Activated CD8-positive, alpha-beta memory T cell treated with anti-CD3 and anti-CD28 coated beads, Interleukin-2, amount 50 U/mL, for 1 hour (primary cell): ENCODE measurements around the gene CKMT2.
A peak's percentile ranks its signal among the peaks of the same experiment; 100 is the strongest.
"Not testable (repeated sequence)": the region's sequence is repeated elsewhere in the genome, so short reads cannot be mapped to it uniquely, and the experiment has no call there.

Source experiments
- DNase-seq: peaks from one replicate; pipeline ENCODE4 v3.0.0-alpha.2; 2020; ENCODE audit errors: extremely low read depth

CKMT2 gene

GRCh38 chr5:81251922-81252321, 18.8 kb downstream of the CKMT2 start:
- no peak for DNase-seq

- DNase-seq = no peak
Observed at GRCh38 chr5:81252904-81253303, 19.8 kb downstream of the CKMT2 start.

- DNase-seq = no peak
Observed at GRCh38 chr5:81253875-81254274, 20.8 kb downstream of the CKMT2 start.

DNA sequence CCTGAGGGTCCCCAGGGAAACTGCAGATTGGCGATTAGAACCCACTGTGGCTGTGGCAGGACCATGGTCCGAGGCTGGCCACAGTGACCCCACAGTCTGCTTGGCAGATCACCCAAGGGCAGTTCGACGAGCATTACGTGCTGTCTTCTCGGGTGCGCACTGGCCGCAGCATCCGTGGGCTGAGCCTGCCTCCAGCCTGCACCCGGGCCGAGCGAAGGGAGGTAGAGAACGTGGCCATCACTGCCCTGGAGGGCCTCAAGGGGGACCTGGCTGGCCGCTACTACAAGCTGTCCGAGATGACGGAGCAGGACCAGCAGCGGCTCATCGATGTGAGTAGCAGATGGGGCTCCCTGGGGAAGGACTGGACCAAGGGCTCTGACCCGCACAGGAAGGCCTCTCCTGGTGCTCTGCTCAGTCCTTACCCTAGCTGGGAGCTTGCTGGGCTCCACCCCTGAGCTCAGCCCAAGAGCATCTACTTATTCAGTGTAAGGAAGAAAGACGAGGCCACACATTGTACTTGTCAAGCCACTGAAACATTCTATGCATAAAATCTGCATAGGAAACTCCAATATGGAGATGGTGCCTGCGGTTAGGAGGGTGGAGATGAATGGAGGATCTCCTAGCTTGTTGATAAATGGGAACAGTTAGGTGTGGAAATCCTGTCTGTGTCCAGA, 21.9 kb downstream of the CKMT2 start:
- DNase-seq = no peak

GRCh38 chr5:81256766-81257165, 23.6 kb downstream of the CKMT2 start:
- no peak for DNase-seq

- DNase-seq = not testable (repeated sequence)
Observed at GRCh38 chr5:81262796-81263195, 29.7 kb downstream of the CKMT2 start.

DNA sequence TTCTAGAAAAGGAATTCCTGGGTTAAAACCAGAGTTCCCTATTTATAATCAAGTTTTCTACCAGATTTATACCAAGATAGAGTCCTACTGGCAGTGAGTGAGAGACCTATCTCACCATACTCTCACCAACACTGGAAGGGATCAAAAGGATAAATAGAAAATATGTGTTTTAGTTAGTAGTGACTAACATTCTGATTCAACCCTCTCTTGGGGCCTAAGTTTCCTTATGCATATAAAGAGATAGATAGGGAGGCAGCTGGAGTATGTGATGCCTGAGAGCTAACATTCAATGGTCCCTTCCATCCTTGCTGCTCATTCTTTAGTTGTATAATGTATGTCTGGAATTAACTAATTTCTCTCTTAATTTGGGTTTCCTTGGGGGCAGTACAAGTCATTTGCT, 32.0 kb downstream of the CKMT2 start:
- DNase-seq = no peak

GRCh38 chr5:81268521-81269196, 35.5 kb downstream of the CKMT2 start:
- no peak for DNase-seq

- DNase-seq = no peak
Observed at GRCh38 chr5:81269751-81270393, 36.8 kb downstream of the CKMT2 start.

GRCh38 chr5:81270394-81271027, 37.4 kb downstream of the CKMT2 start:
- not testable (repeated sequence) for DNase-seq

- no peak for DNase-seq
Observed at GRCh38 chr5:81283976-81284375, 50.9 kb downstream of the CKMT2 start.

DNA sequence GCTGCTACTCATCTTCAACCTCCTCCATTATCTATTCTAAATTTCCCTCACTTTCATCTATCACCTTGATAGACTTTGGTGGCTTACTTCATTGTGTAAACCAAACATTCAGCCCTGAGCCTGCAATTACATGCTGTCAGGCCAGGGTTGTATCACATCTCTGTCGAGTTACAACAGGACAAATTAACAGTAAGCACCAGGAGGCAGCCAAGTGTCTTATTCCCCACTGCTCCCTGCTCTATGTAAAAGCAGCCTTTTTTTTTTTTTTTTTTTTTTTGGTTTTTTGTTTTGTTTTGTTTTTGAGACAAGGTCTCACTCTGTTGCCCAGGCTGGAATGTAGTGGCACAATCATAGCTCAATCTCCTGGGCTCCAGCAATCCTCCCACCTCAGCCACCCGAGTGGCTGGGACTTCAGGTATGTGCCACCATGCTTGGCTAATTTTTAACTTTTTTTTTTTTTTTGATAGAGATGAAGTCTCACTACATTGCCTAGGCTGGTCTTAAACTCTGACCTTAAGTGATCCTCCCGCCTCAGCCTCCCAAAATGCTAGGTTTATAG, 53.0 kb downstream of the CKMT2 start:
- no peak for DNase-seq

DNA sequence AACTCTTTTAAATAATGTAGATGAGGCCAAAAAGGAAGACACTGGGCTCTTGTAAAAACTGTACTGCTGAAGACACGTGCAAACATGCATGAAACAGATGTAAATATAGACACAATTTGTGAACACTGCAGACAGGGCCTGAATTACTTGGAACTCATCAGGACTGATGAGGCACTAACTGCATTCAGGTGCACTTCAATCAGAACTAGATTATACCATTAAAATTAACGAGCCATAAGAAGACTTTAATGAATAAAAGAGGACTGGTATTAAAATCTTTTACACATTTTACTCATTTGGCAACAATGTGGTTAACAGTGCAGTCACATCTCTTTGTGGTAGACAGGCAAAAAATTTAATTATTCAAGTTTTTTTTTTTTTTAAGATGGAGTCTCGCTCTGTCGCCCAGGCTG, 54.9 kb downstream of the CKMT2 start:
- no peak for DNase-seq

DNA sequence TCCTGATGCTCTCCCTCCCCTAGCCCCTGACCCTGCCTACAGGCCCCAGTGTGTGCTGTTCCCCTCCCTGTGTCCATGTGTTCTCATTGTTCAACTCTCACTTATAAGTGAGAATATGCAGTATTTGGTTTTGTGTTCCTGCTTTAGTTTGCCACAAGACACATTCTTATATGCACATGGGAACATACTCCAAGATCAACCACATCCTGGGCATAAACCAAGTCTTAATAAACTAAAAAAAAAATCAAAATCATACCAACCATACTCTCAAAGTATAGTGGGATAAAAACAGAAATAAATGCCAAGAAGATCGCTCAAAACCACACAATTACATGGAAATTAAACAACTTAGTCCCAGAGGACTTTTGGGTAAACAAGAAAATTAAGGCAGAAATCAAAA, 57.0 kb downstream of the CKMT2 start:
- DNase-seq = no peak

DNA sequence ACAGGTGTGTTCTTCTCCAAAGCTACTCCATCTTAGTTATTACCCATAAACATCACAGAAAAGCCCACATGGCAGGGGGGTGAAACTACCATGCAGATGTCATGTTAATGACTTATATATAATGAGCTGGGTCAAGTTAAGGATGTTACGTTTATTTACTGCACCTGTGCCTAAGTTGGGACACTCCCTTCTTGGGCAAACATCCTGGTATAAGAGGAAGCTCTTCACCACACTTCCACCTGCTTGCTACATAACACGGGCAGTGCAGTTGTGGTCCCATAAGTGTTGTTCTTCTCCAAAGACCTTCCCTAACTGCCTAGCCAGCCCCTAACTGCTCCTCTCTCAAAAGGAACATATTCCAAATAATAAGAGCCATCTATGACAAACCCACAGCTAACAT, 59.0 kb downstream of the CKMT2 start:
- DNase-seq = no peak

DNA sequence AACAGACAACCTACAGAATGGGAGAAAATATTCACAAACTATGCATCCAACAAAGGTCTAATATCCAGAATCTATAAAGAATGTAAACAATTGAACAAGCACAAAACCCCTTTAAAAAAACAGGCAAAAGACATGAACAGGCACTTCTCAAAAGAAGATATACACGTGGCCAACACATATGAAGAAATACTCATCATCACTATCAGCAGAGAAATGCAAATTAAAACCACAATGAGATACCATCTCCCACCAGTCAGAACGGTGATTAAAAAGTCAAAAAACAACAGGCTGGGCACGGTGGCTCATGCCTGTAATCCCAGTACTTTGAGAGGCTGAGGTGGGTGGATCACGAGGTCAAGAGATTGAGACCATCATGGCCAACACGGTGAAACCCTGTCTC, 60.9 kb downstream of the CKMT2 start:
- not testable (repeated sequence) for DNase-seq

DNA sequence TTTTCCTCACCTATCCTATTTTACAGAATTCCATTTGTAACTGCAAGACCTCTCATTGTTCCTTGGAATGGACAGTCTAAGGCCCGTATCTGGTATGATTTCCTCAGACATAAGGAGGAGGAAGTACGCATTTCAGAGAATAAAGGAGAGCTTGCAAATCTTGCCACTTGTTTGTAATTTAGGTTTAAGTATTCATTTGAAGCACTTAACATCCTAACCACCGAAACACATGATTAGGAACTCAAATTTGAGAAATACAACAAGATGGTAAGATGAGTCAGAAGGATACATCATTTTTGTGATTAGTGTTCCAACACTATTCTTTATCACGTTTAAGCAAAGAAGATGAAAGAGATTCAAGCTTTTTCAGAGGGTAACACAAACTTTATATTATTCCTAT, 64.4 kb downstream of the CKMT2 start:
- no peak for DNase-seq

GRCh38 chr5:81300921-81301270, 67.8 kb downstream of the CKMT2 start:
- DNase-seq = no peak

DNA sequence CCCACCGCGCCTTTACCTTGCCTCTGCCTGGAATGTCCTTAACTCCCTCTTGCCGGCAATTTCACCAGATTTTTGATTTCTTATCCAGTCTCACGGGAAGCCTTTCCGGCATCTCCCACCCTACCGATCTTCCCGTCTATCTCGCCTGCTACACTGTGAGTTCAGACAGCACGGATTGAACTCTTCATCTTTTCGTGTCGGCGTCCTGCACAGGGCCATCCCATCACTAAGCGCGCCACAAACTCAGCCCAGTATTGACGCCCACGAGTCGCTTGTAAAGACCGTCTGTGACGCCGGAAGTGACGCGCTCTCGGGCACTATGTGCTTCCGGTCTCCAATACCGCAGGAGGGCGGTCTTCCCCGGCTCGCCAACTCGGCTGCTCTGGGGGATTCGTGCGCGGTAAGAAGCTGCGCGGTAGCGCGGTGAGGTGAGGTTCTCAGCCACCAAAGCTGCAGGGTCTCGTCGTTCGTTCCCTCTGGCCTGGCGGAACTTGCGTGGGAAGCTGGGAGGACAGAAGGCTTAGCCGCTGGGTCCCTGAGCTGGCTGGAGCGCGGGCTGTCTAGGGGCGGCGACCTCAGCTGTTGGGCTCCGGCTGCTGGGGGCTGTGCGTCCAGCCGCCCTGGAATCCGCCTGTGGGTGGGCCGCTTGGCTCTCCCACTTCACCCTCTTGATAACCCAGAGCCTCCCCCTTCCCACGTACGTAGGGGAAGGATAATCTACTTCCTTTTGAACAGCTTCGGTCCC, 68.3 kb downstream of the CKMT2 start, which contains the start of gene ZCCHC9:
Gene ZCCHC9, plus strand, starts transcription at position 317 of the 745 bp plus-strand sequence. CDS start 3,171 bp downstream, outside the sequence.
- DNase-seq = peak; percentile 81

DNA sequence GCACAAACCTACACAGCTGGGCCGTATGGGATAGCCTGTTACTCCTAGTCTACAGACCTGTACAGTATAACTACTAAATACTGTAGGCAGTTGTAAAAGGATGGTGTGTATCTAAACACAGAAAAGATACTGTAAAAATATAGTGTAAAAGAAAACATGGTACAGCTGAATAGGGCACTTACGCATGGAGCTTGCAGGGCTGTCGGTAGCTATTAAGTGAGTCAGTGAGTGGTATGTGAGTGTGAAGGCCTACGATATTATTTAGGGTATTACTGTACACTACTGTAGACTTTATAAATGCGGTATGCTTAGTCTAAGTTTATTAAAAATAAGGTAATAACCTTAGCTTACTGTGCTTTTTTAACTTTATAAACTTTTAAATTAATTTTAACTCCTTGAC, 69.5 kb downstream of the CKMT2 start:
- no peak for DNase-seq

DNA sequence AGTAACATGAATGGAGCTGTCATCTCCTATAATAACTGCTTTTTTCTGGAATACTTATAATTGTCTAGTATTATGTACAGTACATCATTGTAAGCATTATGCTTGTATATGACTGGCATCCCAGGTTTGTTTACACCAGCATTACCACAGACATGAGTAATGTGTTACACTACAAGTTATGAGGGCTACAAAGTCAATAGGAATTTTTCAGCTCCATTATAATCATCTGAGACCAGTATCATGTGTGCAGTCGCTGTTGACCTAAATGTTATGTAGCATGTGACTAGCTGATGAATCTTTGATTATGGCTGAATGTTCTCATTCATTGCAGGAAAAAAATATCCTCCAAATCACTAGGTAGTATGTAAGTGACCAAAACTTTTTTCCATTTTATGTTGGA, 70.4 kb downstream of the CKMT2 start:
- no peak for DNase-seq

GRCh38 chr5:81305785-81306184, 72.7 kb downstream of the CKMT2 start:
- no peak for DNase-seq
